ENCODE results near the gene STX1A.

GRCh38 chr7:73702665-73703064 is 16.8 kb downstream of the STX1A start:
- TF ChIP-seq CTCF (IDR thresholded peaks at IDR 0.05; ENCODE audit: low read length) (no peak), EZH2 (IDR thresholded peaks at IDR 0.05; ENCODE audit: borderline replicate concordance, low read length) (no peak)

All from OCI-LY1 (cell line).